Measurements from ENCODE around the gene CSNK1D. TPM values are rescaled to one million over a fixed set of nuclear protein-coding genes. Genes with fewer than 3 reads are reported as not detected.

CSNK1D gene
- total RNA-seq, 1 experiment from 2014 or later = 111 TPM

DNA sequence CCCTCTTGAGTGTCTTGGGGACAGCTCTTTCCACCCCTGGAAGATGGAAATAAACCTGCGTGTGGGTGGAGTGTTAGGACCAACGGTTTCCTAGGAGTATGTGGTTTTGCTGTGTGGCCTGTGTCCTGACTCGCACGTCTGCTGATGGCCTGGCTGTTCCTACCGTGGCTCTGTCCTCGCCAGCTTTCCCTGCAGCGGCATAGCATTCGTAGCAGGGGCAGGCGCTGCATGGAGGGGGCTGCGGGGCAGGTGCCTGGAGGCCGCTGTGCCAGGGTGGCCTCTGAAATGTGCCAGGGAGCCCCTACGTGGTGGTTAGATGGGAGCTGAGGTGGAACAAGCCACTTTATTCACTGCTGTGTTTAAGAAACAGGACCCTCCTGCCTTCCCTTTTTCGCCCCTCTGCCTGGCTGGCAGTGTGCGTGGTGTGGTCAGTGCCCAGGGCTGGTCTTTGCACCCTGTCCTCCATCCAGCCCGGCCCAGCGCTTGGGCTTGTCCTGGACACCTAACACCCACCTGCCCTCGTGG is 34.0 kb downstream of the CSNK1D start:
- TF ChIP-seq KAT7 (CRISPR knock-in tag; IDR thresholded peaks at IDR 0.05; ENCODE audit: borderline replicate concordance) = no peak
- no peak for TF ChIP-seq NR3C1 (CRISPR knock-in tag; conservative IDR thresholded peaks at IDR 0.05; ENCODE audit: low read depth)
- no peak for TF ChIP-seq CBFB (CRISPR knock-in tag; IDR thresholded peaks at IDR 0.05; ENCODE audit: low read depth)
- TF ChIP-seq, protein P1, sequence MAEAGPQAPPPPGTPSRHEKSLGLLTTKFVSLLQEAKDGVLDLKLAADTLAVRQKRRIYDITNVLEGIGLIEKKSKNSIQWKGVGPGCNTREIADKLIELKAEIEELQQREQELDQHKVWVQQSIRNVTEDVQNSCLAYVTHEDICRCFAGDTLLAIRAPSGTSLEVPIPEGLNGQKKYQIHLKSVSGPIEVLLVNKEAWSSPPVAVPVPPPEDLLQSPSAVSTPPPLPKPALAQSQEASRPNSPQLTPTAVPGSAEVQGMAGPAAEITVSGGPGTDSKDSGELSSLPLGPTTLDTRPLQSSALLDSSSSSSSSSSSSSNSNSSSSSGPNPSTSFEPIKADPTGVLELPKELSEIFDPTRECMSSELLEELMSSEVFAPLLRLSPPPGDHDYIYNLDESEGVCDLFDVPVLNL (CRISPR knock-in tag; IDR thresholded peaks at IDR 0.05; ENCODE audit: borderline replicate concordance, low read depth) = no peak
- no peak for TF ChIP-seq JUN (CRISPR knock-in tag; IDR thresholded peaks at IDR 0.05)
- no peak for TF ChIP-seq NFE2L1 (CRISPR knock-in tag; IDR thresholded peaks at IDR 0.05)
- no peak for TF ChIP-seq ATF1 (CRISPR knock-in tag; IDR thresholded peaks at IDR 0.05)
- no peak for TF ChIP-seq NR1H2 (CRISPR knock-in tag; IDR thresholded peaks at IDR 0.05)
- TF ChIP-seq NFYB (CRISPR knock-in tag; conservative IDR thresholded peaks at IDR 0.05; ENCODE audit: low read depth) = no peak
- no peak for TF ChIP-seq TCF7 (CRISPR knock-in tag; IDR thresholded peaks at IDR 0.05; ENCODE audit: low read depth)
- TF ChIP-seq, protein P2, sequence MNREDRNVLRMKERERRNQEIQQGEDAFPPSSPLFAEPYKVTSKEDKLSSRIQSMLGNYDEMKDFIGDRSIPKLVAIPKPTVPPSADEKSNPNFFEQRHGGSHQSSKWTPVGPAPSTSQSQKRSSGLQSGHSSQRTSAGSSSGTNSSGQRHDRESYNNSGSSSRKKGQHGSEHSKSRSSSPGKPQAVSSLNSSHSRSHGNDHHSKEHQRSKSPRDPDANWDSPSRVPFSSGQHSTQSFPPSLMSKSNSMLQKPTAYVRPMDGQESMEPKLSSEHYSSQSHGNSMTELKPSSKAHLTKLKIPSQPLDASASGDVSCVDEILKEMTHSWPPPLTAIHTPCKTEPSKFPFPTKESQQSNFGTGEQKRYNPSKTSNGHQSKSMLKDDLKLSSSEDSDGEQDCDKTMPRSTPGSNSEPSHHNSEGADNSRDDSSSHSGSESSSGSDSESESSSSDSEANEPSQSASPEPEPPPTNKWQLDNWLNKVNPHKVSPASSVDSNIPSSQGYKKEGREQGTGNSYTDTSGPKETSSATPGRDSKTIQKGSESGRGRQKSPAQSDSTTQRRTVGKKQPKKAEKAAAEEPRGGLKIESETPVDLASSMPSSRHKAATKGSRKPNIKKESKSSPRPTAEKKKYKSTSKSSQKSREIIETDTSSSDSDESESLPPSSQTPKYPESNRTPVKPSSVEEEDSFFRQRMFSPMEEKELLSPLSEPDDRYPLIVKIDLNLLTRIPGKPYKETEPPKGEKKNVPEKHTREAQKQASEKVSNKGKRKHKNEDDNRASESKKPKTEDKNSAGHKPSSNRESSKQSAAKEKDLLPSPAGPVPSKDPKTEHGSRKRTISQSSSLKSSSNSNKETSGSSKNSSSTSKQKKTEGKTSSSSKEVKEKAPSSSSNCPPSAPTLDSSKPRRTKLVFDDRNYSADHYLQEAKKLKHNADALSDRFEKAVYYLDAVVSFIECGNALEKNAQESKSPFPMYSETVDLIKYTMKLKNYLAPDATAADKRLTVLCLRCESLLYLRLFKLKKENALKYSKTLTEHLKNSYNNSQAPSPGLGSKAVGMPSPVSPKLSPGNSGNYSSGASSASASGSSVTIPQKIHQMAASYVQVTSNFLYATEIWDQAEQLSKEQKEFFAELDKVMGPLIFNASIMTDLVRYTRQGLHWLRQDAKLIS (CRISPR knock-in tag; IDR thresholded peaks at IDR 0.05; ENCODE audit: borderline replicate concordance) = no peak
- TF ChIP-seq SMAD3 (CRISPR knock-in tag; IDR thresholded peaks at IDR 0.05; ENCODE audit: borderline replicate concordance) = no peak
- ChIA-PET CTCF (no interaction called here), POLR2A (no interaction called here)
- Mint-ChIP-seq H3K9me3 (no peaks in the 10 kb centered on the region), H3K4me1 (peaks cover 7% of the 10 kb centered on the region), H3K4me3 (no peak overlapping the region), H3K36me3 (peaks cover 22% of the 10 kb centered on the region), H3K27me3 (ENCODE audit: low read depth) (no peaks in the 10 kb centered on the region), H3K27ac (no peak overlapping the region)
- DNase-seq (ENCODE audit: low spot score) (no peak), ATAC-seq (no peak)

DNA sequence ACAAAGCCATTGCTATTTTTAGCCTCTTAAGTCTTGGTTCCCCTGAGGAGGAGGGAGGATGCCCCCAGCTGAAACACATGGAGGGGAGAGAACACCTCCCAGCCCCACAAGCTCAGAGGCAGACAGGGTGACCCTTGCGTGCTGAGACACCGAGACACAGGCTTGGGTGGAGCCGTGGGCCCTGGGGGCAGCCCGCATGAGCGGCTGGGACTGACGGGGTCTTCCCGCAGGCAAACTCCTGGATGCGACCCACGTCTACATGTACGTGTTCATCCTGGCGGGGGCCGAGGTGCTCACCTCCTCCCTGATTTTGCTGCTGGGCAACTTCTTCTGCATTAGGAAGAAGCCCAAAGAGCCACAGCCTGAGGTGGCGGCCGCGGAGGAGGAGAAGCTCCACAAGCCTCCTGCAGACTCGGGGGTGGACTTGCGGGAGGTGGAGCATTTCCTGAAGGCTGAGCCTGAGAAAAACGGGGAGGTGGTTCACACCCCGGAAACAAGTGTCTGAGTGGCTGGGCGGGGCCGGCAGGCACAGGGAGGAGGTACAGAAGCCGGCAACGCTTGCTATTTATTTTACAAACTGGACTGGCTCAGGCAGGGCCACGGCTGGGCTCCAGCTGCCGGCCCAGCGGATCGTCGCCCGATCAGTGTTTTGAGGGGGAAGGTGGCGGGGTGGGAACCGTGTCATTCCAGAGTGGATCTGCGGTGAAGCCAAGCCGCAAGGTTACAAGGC is 34.9 kb downstream of the CSNK1D start:
- Mint-ChIP-seq H3K36me3 (peaks cover 14% of the 10 kb centered on the region), H3K27ac (no peak overlapping the region; the same call in 1 of the 2 replicates), H3K4me3 (no peak overlapping the region), H3K4me1 (peaks cover 7% of the 10 kb centered on the region), H3K9me3 (no peaks in the 10 kb centered on the region), H3K27me3 (ENCODE audit: low read depth) (no peaks in the 10 kb centered on the region; the same call in 1 of the 2 replicates)
- ChIA-PET CTCF (interaction anchor here (1.3 kb wide), 1 partner anchor 33 kb away, joined by 6 read pairs; no protein-coding TSS in a partner anchor), POLR2A (no interaction called here)
- DNase-seq (ENCODE audit: low spot score) (no peak), ATAC-seq (no peak)
- TF ChIP-seq SP1 (CRISPR knock-in tag; conservative IDR thresholded peaks at IDR 0.05) (no peak), ZNF317 (CRISPR knock-in tag; IDR thresholded peaks at IDR 0.05; ENCODE audit: borderline replicate concordance, low read depth) (no peak), ZNF396 (CRISPR knock-in tag; IDR thresholded peaks at IDR 0.05; ENCODE audit: borderline replicate concordance) (no peak), RORB (CRISPR knock-in tag; IDR thresholded peaks at IDR 0.05) (no peak), SMAD4 (CRISPR knock-in tag; IDR thresholded peaks at IDR 0.05) (no peak), OVOL2 (CRISPR knock-in tag; IDR thresholded peaks at IDR 0.05; ENCODE audit: borderline replicate concordance) (no peak)
- TF ChIP-seq, protein P3, sequence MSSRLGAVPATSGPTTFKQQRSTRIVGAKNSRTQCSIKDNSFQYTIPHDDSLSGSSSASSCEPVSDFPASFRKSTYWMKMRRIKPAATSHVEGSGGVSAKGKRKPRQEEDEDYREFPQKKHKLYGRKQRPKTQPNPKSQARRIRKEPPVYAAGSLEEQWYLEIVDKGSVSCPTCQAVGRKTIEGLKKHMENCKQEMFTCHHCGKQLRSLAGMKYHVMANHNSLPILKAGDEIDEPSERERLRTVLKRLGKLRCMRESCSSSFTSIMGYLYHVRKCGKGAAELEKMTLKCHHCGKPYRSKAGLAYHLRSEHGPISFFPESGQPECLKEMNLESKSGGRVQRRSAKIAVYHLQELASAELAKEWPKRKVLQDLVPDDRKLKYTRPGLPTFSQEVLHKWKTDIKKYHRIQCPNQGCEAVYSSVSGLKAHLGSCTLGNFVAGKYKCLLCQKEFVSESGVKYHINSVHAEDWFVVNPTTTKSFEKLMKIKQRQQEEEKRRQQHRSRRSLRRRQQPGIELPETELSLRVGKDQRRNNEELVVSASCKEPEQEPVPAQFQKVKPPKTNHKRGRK (CRISPR knock-in tag; IDR thresholded peaks at IDR 0.05; ENCODE audit: borderline replicate concordance) = no peak
- TF ChIP-seq, protein P4, sequence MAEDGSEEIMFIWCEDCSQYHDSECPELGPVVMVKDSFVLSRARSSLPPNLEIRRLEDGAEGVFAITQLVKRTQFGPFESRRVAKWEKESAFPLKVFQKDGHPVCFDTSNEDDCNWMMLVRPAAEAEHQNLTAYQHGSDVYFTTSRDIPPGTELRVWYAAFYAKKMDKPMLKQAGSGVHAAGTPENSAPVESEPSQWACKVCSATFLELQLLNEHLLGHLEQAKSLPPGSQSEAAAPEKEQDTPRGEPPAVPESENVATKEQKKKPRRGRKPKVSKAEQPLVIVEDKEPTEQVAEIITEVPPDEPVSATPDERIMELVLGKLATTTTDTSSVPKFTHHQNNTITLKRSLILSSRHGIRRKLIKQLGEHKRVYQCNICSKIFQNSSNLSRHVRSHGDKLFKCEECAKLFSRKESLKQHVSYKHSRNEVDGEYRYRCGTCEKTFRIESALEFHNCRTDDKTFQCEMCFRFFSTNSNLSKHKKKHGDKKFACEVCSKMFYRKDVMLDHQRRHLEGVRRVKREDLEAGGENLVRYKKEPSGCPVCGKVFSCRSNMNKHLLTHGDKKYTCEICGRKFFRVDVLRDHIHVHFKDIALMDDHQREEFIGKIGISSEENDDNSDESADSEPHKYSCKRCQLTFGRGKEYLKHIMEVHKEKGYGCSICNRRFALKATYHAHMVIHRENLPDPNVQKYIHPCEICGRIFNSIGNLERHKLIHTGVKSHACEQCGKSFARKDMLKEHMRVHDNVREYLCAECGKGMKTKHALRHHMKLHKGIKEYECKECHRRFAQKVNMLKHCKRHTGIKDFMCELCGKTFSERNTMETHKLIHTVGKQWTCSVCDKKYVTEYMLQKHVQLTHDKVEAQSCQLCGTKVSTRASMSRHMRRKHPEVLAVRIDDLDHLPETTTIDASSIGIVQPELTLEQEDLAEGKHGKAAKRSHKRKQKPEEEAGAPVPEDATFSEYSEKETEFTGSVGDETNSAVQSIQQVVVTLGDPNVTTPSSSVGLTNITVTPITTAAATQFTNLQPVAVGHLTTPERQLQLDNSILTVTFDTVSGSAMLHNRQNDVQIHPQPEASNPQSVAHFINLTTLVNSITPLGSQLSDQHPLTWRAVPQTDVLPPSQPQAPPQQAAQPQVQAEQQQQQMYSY (CRISPR knock-in tag; IDR thresholded peaks at IDR 0.05) = no peak
- TF ChIP-seq, protein P5, sequence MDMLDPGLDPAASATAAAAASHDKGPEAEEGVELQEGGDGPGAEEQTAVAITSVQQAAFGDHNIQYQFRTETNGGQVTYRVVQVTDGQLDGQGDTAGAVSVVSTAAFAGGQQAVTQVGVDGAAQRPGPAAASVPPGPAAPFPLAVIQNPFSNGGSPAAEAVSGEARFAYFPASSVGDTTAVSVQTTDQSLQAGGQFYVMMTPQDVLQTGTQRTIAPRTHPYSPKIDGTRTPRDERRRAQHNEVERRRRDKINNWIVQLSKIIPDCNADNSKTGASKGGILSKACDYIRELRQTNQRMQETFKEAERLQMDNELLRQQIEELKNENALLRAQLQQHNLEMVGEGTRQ (CRISPR knock-in tag; IDR thresholded peaks at IDR 0.05) = no peak
